ENCODE measurements around the gene SERPINA6.

Gene SERPINA6

GRCh38 chr14:94292526-94292871 is 30.6 kb downstream of the SERPINA6 start:
- Histone ChIP-seq H3K79me2 (ENCODE audit: control insufficient read depth, low read length) (no peaks in the 10 kb centered on the region), H3K4me1 (ENCODE audit: control insufficient read depth, low read length) (no peaks in the 10 kb centered on the region), H3K36me3 (ENCODE audit: control insufficient read depth, low read length) (no peaks in the 10 kb centered on the region), H3K9me3 (ENCODE audit: control insufficient read depth, insufficient read depth, low read length) (no peaks in the 10 kb centered on the region), H3K9me2 (replicated peaks; ENCODE audit: control insufficient read depth, low read length) (no peaks in the 10 kb centered on the region), H3K27me3 (ENCODE audit: control insufficient read depth, low read length) (no peaks in the 10 kb centered on the region), H3K4me2 (ENCODE audit: low read length) (no peak overlapping the region), H3K27ac (ENCODE audit: low read depth, low read length) (no peak overlapping the region), H3F3A (ENCODE audit: control insufficient read depth, insufficient read depth) (no peaks in the 10 kb centered on the region), H3K4me3 (ENCODE audit: low read length) (no peak overlapping the region), H4K20me1 (ENCODE audit: control insufficient read depth, insufficient read depth, low read depth, low read length) (no peaks in the 10 kb centered on the region)
- TF ChIP-seq CTCF (IDR thresholded peaks at IDR 0.05; ENCODE audit: low read depth, low read length, poor library complexity, severe bottlenecking) (no peak), EZH2phosphoT487 (IDR thresholded peaks at IDR 0.05; ENCODE audit: borderline replicate concordance, low read length) (no peak)

DNA sequence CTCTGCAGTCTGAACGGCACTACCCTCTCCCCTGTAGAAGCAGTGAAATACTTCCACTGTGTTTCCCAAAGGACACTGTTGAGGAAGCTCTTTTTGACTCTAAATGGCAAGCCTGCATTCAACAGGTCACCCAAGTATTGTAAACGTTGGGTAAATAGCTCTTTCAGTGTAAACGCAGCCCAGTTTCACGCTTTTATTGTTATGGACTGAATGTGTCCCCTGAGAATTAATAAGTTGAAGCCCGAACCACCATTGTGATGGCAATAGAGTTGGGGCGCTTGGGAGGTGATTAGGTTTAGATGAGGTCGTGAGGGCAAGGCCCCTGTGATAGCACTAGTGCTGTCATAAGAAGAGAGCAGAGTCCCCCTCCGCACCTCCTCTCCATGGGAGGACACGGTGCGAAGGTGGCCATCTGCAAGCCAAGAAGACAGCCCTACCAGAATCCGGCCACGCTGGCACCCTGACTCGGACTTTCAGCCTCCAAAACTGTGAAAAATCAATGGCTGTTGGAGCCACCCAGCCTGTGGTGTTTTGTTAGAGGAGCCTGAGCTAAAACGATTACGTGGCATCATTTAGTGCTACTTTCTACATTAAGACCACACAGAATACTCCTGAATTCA is 31.1 kb downstream of the SERPINA6 start:
- H3K4me1 ChIP-seq (ENCODE audit: control insufficient read depth, low read length): no peaks in the 10 kb centered on the region
- no peak for TF ChIP-seq EZH2phosphoT487 (IDR thresholded peaks at IDR 0.05; ENCODE audit: borderline replicate concordance, low read length)
- H3F3A ChIP-seq (ENCODE audit: control insufficient read depth, insufficient read depth): no peaks in the 10 kb centered on the region
- no peaks in the 10 kb centered on the region for H3K36me3 ChIP-seq (ENCODE audit: control insufficient read depth, low read length)
- no peak overlapping the region for H3K4me3 ChIP-seq (ENCODE audit: low read length)
- H3K9me2 ChIP-seq (replicated peaks; ENCODE audit: control insufficient read depth, low read length): no peaks in the 10 kb centered on the region
- no peaks in the 10 kb centered on the region for H4K20me1 ChIP-seq (ENCODE audit: control insufficient read depth, insufficient read depth, low read depth, low read length)
- no peak overlapping the region for H3K4me2 ChIP-seq (ENCODE audit: low read length)
- H3K9me3 ChIP-seq (ENCODE audit: control insufficient read depth, insufficient read depth, low read length): no peaks in the 10 kb centered on the region
- H3K79me2 ChIP-seq (ENCODE audit: control insufficient read depth, low read length): no peaks in the 10 kb centered on the region
- H3K27ac ChIP-seq (ENCODE audit: low read depth, low read length): no peak overlapping the region
- H3K27me3 ChIP-seq (ENCODE audit: control insufficient read depth, low read length): no peaks in the 10 kb centered on the region

GRCh38 chr14:94291159-94291905 is 31.8 kb downstream of the SERPINA6 start:
- Histone ChIP-seq H3K4me1 (ENCODE audit: control insufficient read depth, low read length) (no peaks in the 10 kb centered on the region), H3K27ac (ENCODE audit: low read depth, low read length) (no peak overlapping the region), H3K4me2 (ENCODE audit: low read length) (no peak overlapping the region), H3K9me3 (ENCODE audit: control insufficient read depth, insufficient read depth, low read length) (no peaks in the 10 kb centered on the region), H3K4me3 (ENCODE audit: low read length) (no peak overlapping the region), H3K79me2 (ENCODE audit: control insufficient read depth, low read length) (no peaks in the 10 kb centered on the region), H3K9me2 (replicated peaks; ENCODE audit: control insufficient read depth, low read length) (no peaks in the 10 kb centered on the region), H3K36me3 (ENCODE audit: control insufficient read depth, low read length) (no peaks in the 10 kb centered on the region), H4K20me1 (ENCODE audit: control insufficient read depth, insufficient read depth, low read depth, low read length) (no peaks in the 10 kb centered on the region), H3K27me3 (ENCODE audit: control insufficient read depth, low read length) (no peaks in the 10 kb centered on the region), H3F3A (ENCODE audit: control insufficient read depth, insufficient read depth) (no peaks in the 10 kb centered on the region)
- TF ChIP-seq EZH2phosphoT487 (IDR thresholded peaks at IDR 0.05; ENCODE audit: borderline replicate concordance, low read length) (no peak), CTCF (IDR thresholded peaks at IDR 0.05; ENCODE audit: low read depth, low read length, poor library complexity, severe bottlenecking) (no peak)

GRCh38 chr14:94290197-94290596 is 32.9 kb downstream of the SERPINA6 start:
- no peak overlapping the region for H3K4me3 ChIP-seq (ENCODE audit: low read length)
- TF ChIP-seq EZH2phosphoT487 (IDR thresholded peaks at IDR 0.05; ENCODE audit: borderline replicate concordance, low read length) (no peak), CTCF (IDR thresholded peaks at IDR 0.05; ENCODE audit: low read depth, low read length, poor library complexity, severe bottlenecking) (no peak)
- no peaks in the 10 kb centered on the region for H3F3A ChIP-seq (ENCODE audit: control insufficient read depth, insufficient read depth)
- no peak overlapping the region for H3K27ac ChIP-seq (ENCODE audit: low read depth, low read length)
- H3K9me3 ChIP-seq (ENCODE audit: control insufficient read depth, insufficient read depth, low read length): no peaks in the 10 kb centered on the region
- no peaks in the 10 kb centered on the region for H3K36me3 ChIP-seq (ENCODE audit: control insufficient read depth, low read length)
- H3K4me1 ChIP-seq (ENCODE audit: control insufficient read depth, low read length): no peaks in the 10 kb centered on the region
- no peaks in the 10 kb centered on the region for H3K9me2 ChIP-seq (replicated peaks; ENCODE audit: control insufficient read depth, low read length)
- no peak overlapping the region for H3K4me2 ChIP-seq (ENCODE audit: low read length)
- no peaks in the 10 kb centered on the region for H3K27me3 ChIP-seq (ENCODE audit: control insufficient read depth, low read length)
- no peaks in the 10 kb centered on the region for H4K20me1 ChIP-seq (ENCODE audit: control insufficient read depth, insufficient read depth, low read depth, low read length)
- H3K79me2 ChIP-seq (ENCODE audit: control insufficient read depth, low read length): no peaks in the 10 kb centered on the region
